ENCODE data around the gene THSD7A.

DNA sequence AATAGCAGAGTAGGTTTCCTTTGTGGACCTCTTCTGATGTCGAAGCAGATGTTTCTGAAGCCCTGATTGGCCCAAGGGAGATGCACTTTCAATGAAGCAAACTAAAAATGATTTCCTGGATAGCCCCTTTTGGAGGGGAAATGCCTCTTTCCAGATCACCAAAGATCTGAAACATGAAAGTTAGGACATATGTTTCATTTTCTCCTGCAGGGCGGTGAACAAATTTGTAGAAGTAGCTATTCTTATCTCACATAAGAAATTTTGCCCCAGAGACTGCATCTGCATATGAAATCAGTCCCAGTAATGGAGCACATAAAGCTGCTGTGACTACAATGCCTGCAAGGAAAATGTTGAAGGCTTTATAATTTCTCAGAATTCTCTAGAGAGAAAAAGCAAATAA is 56.0 kb downstream of the THSD7A start:
- TF ChIP-seq, protein P1, sequence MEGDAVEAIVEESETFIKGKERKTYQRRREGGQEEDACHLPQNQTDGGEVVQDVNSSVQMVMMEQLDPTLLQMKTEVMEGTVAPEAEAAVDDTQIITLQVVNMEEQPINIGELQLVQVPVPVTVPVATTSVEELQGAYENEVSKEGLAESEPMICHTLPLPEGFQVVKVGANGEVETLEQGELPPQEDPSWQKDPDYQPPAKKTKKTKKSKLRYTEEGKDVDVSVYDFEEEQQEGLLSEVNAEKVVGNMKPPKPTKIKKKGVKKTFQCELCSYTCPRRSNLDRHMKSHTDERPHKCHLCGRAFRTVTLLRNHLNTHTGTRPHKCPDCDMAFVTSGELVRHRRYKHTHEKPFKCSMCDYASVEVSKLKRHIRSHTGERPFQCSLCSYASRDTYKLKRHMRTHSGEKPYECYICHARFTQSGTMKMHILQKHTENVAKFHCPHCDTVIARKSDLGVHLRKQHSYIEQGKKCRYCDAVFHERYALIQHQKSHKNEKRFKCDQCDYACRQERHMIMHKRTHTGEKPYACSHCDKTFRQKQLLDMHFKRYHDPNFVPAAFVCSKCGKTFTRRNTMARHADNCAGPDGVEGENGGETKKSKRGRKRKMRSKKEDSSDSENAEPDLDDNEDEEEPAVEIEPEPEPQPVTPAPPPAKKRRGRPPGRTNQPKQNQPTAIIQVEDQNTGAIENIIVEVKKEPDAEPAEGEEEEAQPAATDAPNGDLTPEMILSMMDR (IDR thresholded peaks at IDR 0.05; ENCODE audit: poor library complexity, severe bottlenecking) = no peak
- TF ChIP-seq EZH2 (IDR thresholded peaks at IDR 0.05; ENCODE audit: borderline replicate concordance, insufficient read depth, low read length, poor library complexity, severe bottlenecking) = no peak
